GM18868 (cell line): ENCODE data around the gene ZFHX3.

ENCODE experiments used
- ATAC-seq: cut with Tn5 transposase; IDR thresholded peaks from one replicate; pipeline ENCODE4 v1.9.1; 2021; ENCODE audit warnings: mild to moderate bottlenecking, moderate library complexity; ENCODE audit not compliant: unreplicated experiment

The ZFHX3 gene

GRCh38 chr16:73057291-73058210 is 9.6 kb upstream of the ZFHX3 start:
- ATAC-seq, result peak; percentile 39

GRCh38 chr16:73056921-73057290 is 9.0 kb upstream of the ZFHX3 start:
- ATAC-seq, result no peak

- ATAC-seq, result no peak
Observed at GRCh38 chr16:73056448-73056847, 8.5 kb upstream of the ZFHX3 start.

- ATAC-seq, result no peak
Observed at GRCh38 chr16:73054813-73055482, 7.0 kb upstream of the ZFHX3 start.

- ATAC-seq, result no peak
Observed at GRCh38 chr16:73054498-73054812, 6.5 kb upstream of the ZFHX3 start.

- no peak for ATAC-seq
Observed at GRCh38 chr16:73054125-73054484, 6.2 kb upstream of the ZFHX3 start.

GRCh38 chr16:73053364-73054124 is 5.6 kb upstream of the ZFHX3 start:
- ATAC-seq, result no peak

GRCh38 chr16:73053038-73053363 is 5.1 kb upstream of the ZFHX3 start:
- ATAC-seq, result no peak

GRCh38 chr16:73052576-73052975 is 4.6 kb upstream of the ZFHX3 start:
- no peak for ATAC-seq

GRCh38 chr16:73051961-73052360 is 4.0 kb upstream of the ZFHX3 start:
- ATAC-seq, result no peak

GRCh38 chr16:73051226-73051625 is 3.3 kb upstream of the ZFHX3 start:
- no peak for ATAC-seq

- no peak for ATAC-seq
Observed at GRCh38 chr16:73050201-73051099, 2.5 kb upstream of the ZFHX3 start.

- ATAC-seq, result no peak
Observed at GRCh38 chr16:73049511-73049910, 1.6 kb upstream of the ZFHX3 start.

- ATAC-seq, result no peak
Observed at GRCh38 chr16:73049091-73049490, 1.2 kb upstream of the ZFHX3 start.

GRCh38 chr16:73048292-73049080 is 558 bp upstream of the ZFHX3 start:
- ATAC-seq, result peak; percentile 6

GRCh38 chr16:73047221-73047535 is 750 bp downstream of the ZFHX3 start:
- ATAC-seq, result no peak

GRCh38 chr16:73046849-73047214 is 1.1 kb downstream of the ZFHX3 start:
- no peak for ATAC-seq

- ATAC-seq, result no peak
Observed at GRCh38 chr16:73046202-73046848, 1.6 kb downstream of the ZFHX3 start.

GRCh38 chr16:73043828-73044467 is 4.0 kb downstream of the ZFHX3 start:
- ATAC-seq, result no peak
